HepG2 (cell line): ENCODE results near the gene DGCR8. TPM values are rescaled to one million over a fixed set of nuclear protein-coding genes. Genes with fewer than 3 reads are reported as not detected.
A peak's percentile ranks its signal among the peaks of the same experiment; 100 is the strongest.

Source experiments
- ERF ChIP-seq: IDR thresholded peaks from 2 replicates; pipeline ENCODE4 v1.6.1; 2018; ENCODE audit warnings: missing biosample characterization, missing genetic modification reagents
- FOSL2 ChIP-seq: sonication (generic); formaldehyde crosslinking; IDR thresholded peaks from 2 replicates; pipeline ENCODE4 v1.4.0; 2020; ENCODE audit warnings: missing genetic modification reagents
- GFI1 ChIP-seq: sonication (generic); formaldehyde crosslinking; IDR thresholded peaks from 2 replicates; pipeline ENCODE4 v1.5.0; 2020; ENCODE audit warnings: missing genetic modification reagents, mild to moderate bottlenecking, borderline replicate concordance
- NR2C2 ChIP-seq: sonication (generic); formaldehyde crosslinking; IDR thresholded peaks from 2 replicates; pipeline ENCODE4 v1.4.0; 2020; ENCODE audit warnings: missing genetic modification reagents, mild to moderate bottlenecking, moderate library complexity, borderline replicate concordance
- RBFOX2 ChIP-seq: fragments of 200-400 bp; formaldehyde crosslinking; IDR thresholded peaks from 2 replicates; pipeline ENCODE4 v1.6.1; 2017; ENCODE audit warnings: low read depth, mild to moderate bottlenecking, low read length
- SAFB2 ChIP-seq: sonication (generic); formaldehyde crosslinking; IDR thresholded peaks from 2 replicates; pipeline ENCODE4 v1.5.1; 2020; ENCODE audit warnings: missing genetic modification reagents, low read depth, mild to moderate bottlenecking, borderline replicate concordance
- SIX1 ChIP-seq: sonication (generic); formaldehyde crosslinking; IDR thresholded peaks from 2 replicates; pipeline ENCODE4 v1.4.0; 2020; ENCODE audit warnings: missing genetic modification reagents, borderline replicate concordance
- TAF1 ChIP-seq: sonication (generic); formaldehyde crosslinking; IDR thresholded peaks from 2 replicates; pipeline ENCODE4 v1.4.0; 2020; ENCODE audit warnings: missing genetic modification reagents
- ZNF121 ChIP-seq: sonication (generic); formaldehyde crosslinking; IDR thresholded peaks from 2 replicates; pipeline ENCODE4 v1.5.0; 2020; ENCODE audit warnings: mild to moderate bottlenecking, missing genetic modification reagents
- ZNF790 ChIP-seq: sonication (generic); formaldehyde crosslinking; IDR thresholded peaks from 2 replicates; pipeline ENCODE4 v1.8.0; 2022; ENCODE audit warnings: missing genetic modification reagents, mild to moderate bottlenecking, borderline replicate concordance
- ZSCAN9 ChIP-seq: IDR thresholded peaks from 2 replicates; pipeline ENCODE4 v1.6.1; 2016; ENCODE audit warnings: borderline replicate concordance
- polyA plus RNA-seq, 8 experiments: library from polyadenylated mRNA; depleted of rRNA in 3 of 8; stranded (reverse) in 7 of 8; unstranded in 1 of 8; fragments of >200 nt; fragmentation: Illumina TruSeq in 4 of 8; extraction: Trizol in 4 of 8; gene quantifications; 2 replicates each; pipeline versions ENCODE4 v1.2.1 to v1.2.3, GENCODE V29; 2011 to 2016; ENCODE audit warnings: low read depth in 4 of 8, missing spikeins in 1 of 8, mixed read lengths in 1 of 8; ENCODE audit not compliant: insufficient read depth in 1 of 8
- total RNA-seq, 5 experiments: library from RNA; depleted of rRNA; stranded (reverse); fragments of >200 nt; fragmentation: Illumina TruSeq; extraction: Trizol; gene quantifications; 2 replicates each; pipeline ENCODE4 v1.2.3, GENCODE V29; 2016; ENCODE audit warnings: low read depth in 1 of 5
- TF ChIP-seq, protein P1 (sequence below): sonication (generic); formaldehyde crosslinking; IDR thresholded peaks from 2 replicates; pipeline ENCODE4 v1.4.0; 2020; ENCODE audit warnings: missing genetic modification reagents
- TF ChIP-seq, protein P2 (sequence below): sonication (generic); formaldehyde crosslinking; IDR thresholded peaks from 2 replicates; pipeline ENCODE4 v1.5.0; 2020; ENCODE audit warnings: missing genetic modification reagents, mild to moderate bottlenecking, borderline replicate concordance
- TF ChIP-seq, protein P3 (sequence below): IDR thresholded peaks from 2 replicates; pipeline ENCODE4 v1.6.1; 2016; ENCODE audit warnings: low read depth, control low read depth
- TF ChIP-seq, protein P4 (sequence below): sonication (generic); formaldehyde crosslinking; IDR thresholded peaks from 2 replicates; pipeline ENCODE4 v1.9.0; 2021; ENCODE audit warnings: missing genetic modification reagents, borderline replicate concordance
- TF ChIP-seq, protein P5 (sequence below): fragments of 450-650 bp; IDR thresholded peaks from 2 replicates; pipeline ENCODE4 v1.6.1; 2016

DGCR8 gene
- total and polyA plus RNA-seq, 2 of the 13 experiments (the other 11 are each of a cell fraction or from before 2014, with no cell fraction given): 10.2 to 23.2 TPM

DNA sequence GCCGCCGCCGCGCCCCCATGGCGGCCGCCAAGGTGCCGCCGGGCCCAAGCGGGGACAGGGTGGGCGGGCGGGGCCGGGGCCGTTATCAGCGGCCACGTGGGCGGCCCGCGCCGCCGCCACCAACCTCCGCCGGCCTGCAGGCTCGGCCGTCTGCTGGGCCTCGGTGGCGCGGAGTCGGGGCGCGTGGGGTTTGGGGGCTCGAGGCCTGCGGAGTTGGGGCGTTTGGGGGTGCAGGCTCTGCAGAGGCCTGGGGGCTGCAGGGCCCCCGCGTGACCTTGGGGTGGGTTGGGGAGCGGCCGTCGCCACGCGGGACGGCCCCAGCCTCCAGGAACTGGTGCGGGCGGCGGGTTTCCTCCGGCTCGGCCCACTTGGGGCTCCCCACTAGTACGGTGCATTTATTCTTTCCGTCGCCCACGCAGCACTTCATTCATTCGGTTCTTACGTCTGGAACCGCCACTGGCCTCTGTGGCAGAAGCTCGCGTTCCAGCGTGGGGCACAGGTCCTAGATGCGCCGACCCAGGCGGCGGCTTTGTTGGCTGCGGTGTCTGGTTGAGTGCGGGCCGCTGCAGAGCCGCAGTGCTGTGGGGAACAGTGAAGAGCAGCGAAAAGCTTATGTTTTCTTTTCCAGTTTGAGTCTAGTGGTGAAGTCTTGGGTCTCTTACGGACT is 37.7 kb downstream of the DGCR8 start (continued):
- TF ChIP-seq, protein P1, sequence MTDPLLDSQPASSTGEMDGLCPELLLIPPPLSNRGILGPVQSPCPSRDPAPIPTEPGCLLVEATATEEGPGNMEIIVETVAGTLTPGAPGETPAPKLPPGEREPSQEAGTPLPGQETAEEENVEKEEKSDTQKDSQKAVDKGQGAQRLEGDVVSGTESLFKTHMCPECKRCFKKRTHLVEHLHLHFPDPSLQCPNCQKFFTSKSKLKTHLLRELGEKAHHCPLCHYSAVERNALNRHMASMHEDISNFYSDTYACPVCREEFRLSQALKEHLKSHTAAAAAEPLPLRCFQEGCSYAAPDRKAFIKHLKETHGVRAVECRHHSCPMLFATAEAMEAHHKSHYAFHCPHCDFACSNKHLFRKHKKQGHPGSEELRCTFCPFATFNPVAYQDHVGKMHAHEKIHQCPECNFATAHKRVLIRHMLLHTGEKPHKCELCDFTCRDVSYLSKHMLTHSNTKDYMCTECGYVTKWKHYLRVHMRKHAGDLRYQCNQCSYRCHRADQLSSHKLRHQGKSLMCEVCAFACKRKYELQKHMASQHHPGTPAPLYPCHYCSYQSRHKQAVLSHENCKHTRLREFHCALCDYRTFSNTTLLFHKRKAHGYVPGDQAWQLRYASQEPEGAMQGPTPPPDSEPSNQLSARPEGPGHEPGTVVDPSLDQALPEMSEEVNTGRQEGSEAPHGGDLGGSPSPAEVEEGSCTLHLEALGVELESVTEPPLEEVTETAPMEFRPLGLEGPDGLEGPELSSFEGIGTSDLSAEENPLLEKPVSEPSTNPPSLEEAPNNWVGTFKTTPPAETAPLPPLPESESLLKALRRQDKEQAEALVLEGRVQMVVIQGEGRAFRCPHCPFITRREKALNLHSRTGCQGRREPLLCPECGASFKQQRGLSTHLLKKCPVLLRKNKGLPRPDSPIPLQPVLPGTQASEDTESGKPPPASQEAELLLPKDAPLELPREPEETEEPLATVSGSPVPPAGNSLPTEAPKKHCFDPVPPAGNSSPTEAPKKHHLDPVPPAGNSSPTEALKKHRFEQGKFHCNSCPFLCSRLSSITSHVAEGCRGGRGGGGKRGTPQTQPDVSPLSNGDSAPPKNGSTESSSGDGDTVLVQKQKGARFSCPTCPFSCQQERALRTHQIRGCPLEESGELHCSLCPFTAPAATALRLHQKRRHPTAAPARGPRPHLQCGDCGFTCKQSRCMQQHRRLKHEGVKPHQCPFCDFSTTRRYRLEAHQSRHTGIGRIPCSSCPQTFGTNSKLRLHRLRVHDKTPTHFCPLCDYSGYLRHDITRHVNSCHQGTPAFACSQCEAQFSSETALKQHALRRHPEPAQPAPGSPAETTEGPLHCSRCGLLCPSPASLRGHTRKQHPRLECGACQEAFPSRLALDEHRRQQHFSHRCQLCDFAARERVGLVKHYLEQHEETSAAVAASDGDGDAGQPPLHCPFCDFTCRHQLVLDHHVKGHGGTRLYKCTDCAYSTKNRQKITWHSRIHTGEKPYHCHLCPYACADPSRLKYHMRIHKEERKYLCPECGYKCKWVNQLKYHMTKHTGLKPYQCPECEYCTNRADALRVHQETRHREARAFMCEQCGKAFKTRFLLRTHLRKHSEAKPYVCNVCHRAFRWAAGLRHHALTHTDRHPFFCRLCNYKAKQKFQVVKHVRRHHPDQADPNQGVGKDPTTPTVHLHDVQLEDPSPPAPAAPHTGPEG: 0 out of 2 replicates have a peak, but pooled peaks have one; percentile 24
- TF ChIP-seq SIX1 (no peak), ZNF790 (CRISPR knock-in tag) (no peak), ZNF121 (0 out of 2 replicates have a peak, but pooled peaks have one; percentile 44), ERF (CRISPR knock-in tag) (0 out of 2 replicates have a peak, but pooled peaks have one; percentile 19), GFI1 (CRISPR knock-in tag) (0 out of 2 replicates have a peak, but pooled peaks have one; percentile 42), SAFB2 (no peak), NR2C2 (peak; percentile 20; the same call in 1 of the 2 replicates), ZSCAN9 (CRISPR knock-in tag) (no peak), FOSL2 (CRISPR knock-in tag) (0 out of 2 replicates have a peak, but pooled peaks have one; percentile 11), TAF1 (CRISPR knock-in tag) (0 out of 2 replicates have a peak, but pooled peaks have one; percentile 26), RBFOX2 (peak; percentile 43; the same call in 1 of the 2 replicates)
- TF ChIP-seq, protein P2, sequence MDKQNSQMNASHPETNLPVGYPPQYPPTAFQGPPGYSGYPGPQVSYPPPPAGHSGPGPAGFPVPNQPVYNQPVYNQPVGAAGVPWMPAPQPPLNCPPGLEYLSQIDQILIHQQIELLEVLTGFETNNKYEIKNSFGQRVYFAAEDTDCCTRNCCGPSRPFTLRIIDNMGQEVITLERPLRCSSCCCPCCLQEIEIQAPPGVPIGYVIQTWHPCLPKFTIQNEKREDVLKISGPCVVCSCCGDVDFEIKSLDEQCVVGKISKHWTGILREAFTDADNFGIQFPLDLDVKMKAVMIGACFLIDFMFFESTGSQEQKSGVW (CRISPR knock-in tag): peak; percentile 51; the same call in 1 of the 2 replicates
- TF ChIP-seq, protein P3, sequence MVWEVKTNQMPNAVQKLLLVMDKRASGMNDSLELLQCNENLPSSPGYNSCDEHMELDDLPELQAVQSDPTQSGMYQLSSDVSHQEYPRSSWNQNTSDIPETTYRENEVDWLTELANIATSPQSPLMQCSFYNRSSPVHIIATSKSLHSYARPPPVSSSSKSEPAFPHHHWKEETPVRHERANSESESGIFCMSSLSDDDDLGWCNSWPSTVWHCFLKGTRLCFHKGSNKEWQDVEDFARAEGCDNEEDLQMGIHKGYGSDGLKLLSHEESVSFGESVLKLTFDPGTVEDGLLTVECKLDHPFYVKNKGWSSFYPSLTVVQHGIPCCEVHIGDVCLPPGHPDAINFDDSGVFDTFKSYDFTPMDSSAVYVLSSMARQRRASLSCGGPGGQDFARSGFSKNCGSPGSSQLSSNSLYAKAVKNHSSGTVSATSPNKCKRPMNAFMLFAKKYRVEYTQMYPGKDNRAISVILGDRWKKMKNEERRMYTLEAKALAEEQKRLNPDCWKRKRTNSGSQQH: 0 out of 2 replicates have a peak, but pooled peaks have one; percentile 33
- TF ChIP-seq, protein P4, sequence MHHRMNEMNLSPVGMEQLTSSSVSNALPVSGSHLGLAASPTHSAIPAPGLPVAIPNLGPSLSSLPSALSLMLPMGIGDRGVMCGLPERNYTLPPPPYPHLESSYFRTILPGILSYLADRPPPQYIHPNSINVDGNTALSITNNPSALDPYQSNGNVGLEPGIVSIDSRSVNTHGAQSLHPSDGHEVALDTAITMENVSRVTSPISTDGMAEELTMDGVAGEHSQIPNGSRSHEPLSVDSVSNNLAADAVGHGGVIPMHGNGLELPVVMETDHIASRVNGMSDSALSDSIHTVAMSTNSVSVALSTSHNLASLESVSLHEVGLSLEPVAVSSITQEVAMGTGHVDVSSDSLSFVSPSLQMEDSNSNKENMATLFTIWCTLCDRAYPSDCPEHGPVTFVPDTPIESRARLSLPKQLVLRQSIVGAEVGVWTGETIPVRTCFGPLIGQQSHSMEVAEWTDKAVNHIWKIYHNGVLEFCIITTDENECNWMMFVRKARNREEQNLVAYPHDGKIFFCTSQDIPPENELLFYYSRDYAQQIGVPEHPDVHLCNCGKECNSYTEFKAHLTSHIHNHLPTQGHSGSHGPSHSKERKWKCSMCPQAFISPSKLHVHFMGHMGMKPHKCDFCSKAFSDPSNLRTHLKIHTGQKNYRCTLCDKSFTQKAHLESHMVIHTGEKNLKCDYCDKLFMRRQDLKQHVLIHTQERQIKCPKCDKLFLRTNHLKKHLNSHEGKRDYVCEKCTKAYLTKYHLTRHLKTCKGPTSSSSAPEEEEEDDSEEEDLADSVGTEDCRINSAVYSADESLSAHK: no peak
- TF ChIP-seq, protein P5, sequence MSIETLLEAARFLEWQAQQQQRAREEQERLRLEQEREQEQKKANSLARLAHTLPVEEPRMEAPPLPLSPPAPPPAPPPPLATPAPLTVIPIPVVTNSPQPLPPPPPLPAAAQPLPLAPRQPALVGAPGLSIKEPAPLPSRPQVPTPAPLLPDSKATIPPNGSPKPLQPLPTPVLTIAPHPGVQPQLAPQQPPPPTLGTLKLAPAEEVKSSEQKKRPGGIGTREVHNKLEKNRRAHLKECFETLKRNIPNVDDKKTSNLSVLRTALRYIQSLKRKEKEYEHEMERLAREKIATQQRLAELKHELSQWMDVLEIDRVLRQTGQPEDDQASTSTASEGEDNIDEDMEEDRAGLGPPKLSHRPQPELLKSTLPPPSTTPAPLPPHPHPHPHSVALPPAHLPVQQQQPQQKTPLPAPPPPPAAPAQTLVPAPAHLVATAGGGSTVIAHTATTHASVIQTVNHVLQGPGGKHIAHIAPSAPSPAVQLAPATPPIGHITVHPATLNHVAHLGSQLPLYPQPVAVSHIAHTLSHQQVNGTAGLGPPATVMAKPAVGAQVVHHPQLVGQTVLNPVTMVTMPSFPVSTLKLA: no peak
